Psoas muscle (tissue), 8 donors: ENCODE results near the gene CCDC180. TPM values are rescaled to one million over a fixed set of nuclear protein-coding genes. Genes with fewer than 3 reads are reported as not detected.

Source experiments
- ATAC-seq, 4 donors: fragments of 200-7000 bp; cut with Tn5 transposase; one replicate each; pipeline ENCODE4 v1.9.1; 2020; ENCODE audit warnings: moderate library complexity in 3 of 4, mild to moderate bottlenecking in 2 of 4
- DNase-seq, 2 donors: peaks; one replicate each; pipeline ENCODE4 v3.0.0-alpha.2; 2020
- H3K27ac ChIP-seq: fragments of 200-600 bp; one replicate; pipeline ENCODE4 v1.8.0; 2022
- H3K27me3 ChIP-seq, 3 donors: fragments of 200-600 bp in 1 of 3; one replicate each; pipeline versions ENCODE4 v1.6.1 to v1.8.0; 2013 to 2022; ENCODE audit warnings: low read length in 2 of 3, mild to moderate bottlenecking in 2 of 3, moderate library complexity in 1 of 3; ENCODE audit not compliant: insufficient read depth in 3 of 3
- H3K36me3 ChIP-seq, 2 donors: fragments of 200-600 bp in 1 of 2; one replicate each; pipeline versions ENCODE4 v1.6.1 to v1.8.0; 2013 to 2022; ENCODE audit warnings: low read depth in 1 of 2, mild to moderate bottlenecking in 1 of 2, moderate library complexity in 1 of 2; ENCODE audit not compliant: insufficient read depth in 1 of 2
- H3K4me1 ChIP-seq: fragments of 200-600 bp; one replicate; pipeline ENCODE4 v1.8.0; 2022
- H3K4me3 ChIP-seq: fragments of 200-600 bp; one replicate; pipeline ENCODE4 v1.8.0; 2022; ENCODE audit warnings: mild to moderate bottlenecking
- H3K9me3 ChIP-seq: fragments of 200-600 bp; one replicate; pipeline ENCODE4 v1.8.0; 2022
- WGBS, 3 donors: extraction: QIAGEN DNeasy Blood & Tissue Kit; methylation state at CpG; one replicate each; pipeline versions ENCODE4 v1.1.6 to v1.1.7; 2013; 5-methylcytosine and 5-hydroxymethylcytosine counted together
- intact Hi-C, 2 donors: fragments of 100-400 bp; cut with DNase I; formaldehyde crosslinking; loops; one replicate each; pipeline versions ENCODE4 v1.11.0 to v1.14.2; 2022
- polyA plus RNA-seq, 3 donors: library from polyadenylated mRNA; stranded (reverse); fragments of 200-250 nt; gene quantifications; one replicate each; pipeline ENCODE4 v1.2.3, GENCODE V29; 2013
- total RNA-seq, 4 donors: library from RNA; stranded (reverse); fragmentation: NEBNext Ultra II Directional in 2 of 4; extraction: Animal tissue kit (Norgen Biotek cat#: 25700) in 2 of 4; gene quantifications; one replicate each; pipeline versions ENCODE4 v1.2.1 to v1.2.4, GENCODE V29; 2021 to 2023
- TF ChIP-seq, protein P1 (sequence below): fragments of 200-600 bp; IDR thresholded peaks from one replicate; pipeline ENCODE4 v1.8.0; 2022; ENCODE audit warnings: antibody characterized with exemption
- donor health status: healthy with polysubstance abuse.
- donor health status: DM: no; HTN: no; CAD: no; lungs with moderate emphysema.
- donor health status: Bipolar disorder and iron deficiency.
- donor health status: healthy.
- donor health status: DM: yes; HTN: yes; CAD: no.
- donor health status: DM: no; HTN: no; CAD: no.
- donor health status: DM: no; HTN: no; CAD: no.
- donor health status: DM: yes; HTN: yes; CAD: no.

The CCDC180 gene
- total and polyA plus RNA-seq, 7 donors: 0.55 to 1.6 (median 0.71) TPM

GRCh38 chr9:97348871-97349270 lies 41.4 kb downstream of the CCDC180 start:
- H3K9me3 ChIP-seq: no peaks in the 10 kb centered on the region
- intact Hi-C loops: no loop called here
- DNase-seq (no peak), ATAC-seq (no peak)
- TF ChIP-seq, protein P1, sequence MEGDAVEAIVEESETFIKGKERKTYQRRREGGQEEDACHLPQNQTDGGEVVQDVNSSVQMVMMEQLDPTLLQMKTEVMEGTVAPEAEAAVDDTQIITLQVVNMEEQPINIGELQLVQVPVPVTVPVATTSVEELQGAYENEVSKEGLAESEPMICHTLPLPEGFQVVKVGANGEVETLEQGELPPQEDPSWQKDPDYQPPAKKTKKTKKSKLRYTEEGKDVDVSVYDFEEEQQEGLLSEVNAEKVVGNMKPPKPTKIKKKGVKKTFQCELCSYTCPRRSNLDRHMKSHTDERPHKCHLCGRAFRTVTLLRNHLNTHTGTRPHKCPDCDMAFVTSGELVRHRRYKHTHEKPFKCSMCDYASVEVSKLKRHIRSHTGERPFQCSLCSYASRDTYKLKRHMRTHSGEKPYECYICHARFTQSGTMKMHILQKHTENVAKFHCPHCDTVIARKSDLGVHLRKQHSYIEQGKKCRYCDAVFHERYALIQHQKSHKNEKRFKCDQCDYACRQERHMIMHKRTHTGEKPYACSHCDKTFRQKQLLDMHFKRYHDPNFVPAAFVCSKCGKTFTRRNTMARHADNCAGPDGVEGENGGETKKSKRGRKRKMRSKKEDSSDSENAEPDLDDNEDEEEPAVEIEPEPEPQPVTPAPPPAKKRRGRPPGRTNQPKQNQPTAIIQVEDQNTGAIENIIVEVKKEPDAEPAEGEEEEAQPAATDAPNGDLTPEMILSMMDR: no peak
- no peak overlapping the region for H3K4me3 ChIP-seq
- no peaks in the 10 kb centered on the region for H3K36me3 ChIP-seq
- no peaks in the 10 kb centered on the region for H3K27me3 ChIP-seq
- no peak overlapping the region for H3K27ac ChIP-seq
- no peaks in the 10 kb centered on the region for H3K4me1 ChIP-seq
- WGBS, 3 donors: 58 to 65% (median 62%) methylated on average over 10 of the region's 10 CpGs

GRCh38 chr9:97349400-97349799 lies 41.9 kb downstream of the CCDC180 start:
- Histone ChIP-seq H3K27ac (no peak overlapping the region), H3K36me3 (peaks cover 0 to 1% of the 10 kb centered on the region in 2 donors)
- 96 to 100% (median 98%) methylated on average over 1 of the region's 1 CpG for WGBS, 3 donors

DNA sequence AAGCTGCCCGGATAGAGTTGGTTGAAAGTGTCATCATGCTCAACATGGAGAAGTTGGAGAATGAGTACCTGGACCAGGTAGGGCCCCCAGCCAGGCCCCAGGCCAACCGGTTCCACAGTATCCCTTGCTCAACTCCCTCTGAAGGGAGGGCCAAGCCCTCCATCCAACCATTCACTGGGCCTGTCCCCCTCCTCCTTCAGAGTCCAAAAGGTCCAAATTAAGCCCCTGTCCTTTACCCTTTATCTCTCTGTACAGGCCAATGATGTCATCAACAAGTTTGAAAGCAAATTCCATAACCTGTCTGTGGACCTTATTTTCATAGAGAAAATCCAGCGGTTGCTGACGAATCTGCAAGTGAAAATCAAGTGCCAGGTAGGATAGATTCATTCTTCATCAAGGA lies 47.2 kb downstream of the CCDC180 start:
- Histone ChIP-seq H3K9me3 (no peaks in the 10 kb centered on the region), H3K4me1 (no peaks in the 10 kb centered on the region), H3K27me3 (no peaks in the 10 kb centered on the region), H3K36me3 (peaks cover 0 to 13% of the 10 kb centered on the region in 2 donors), H3K4me3 (no peak overlapping the region), H3K27ac (no peak overlapping the region)
- intact Hi-C loops: no loop called here
- WGBS, 3 donors: 93 to 95% (median 94%) methylated on average over 4 of the region's 4 CpGs
- no peak for ATAC-seq
- DNase-seq: no peak
- TF ChIP-seq, protein P1: no peak

More at GRCh38 chr9:97349400-97349799, 41.9 kb downstream of the CCDC180 start:
- no peak overlapping the region for H3K4me3 ChIP-seq
- ATAC-seq (no peak), DNase-seq (no peak)
- intact Hi-C loops: no loop called here
- no peaks in the 10 kb centered on the region for H3K4me1 ChIP-seq
- H3K9me3 ChIP-seq: no peaks in the 10 kb centered on the region
- TF ChIP-seq, protein P1: no peak
- H3K27me3 ChIP-seq: no peaks in the 10 kb centered on the region

DNA sequence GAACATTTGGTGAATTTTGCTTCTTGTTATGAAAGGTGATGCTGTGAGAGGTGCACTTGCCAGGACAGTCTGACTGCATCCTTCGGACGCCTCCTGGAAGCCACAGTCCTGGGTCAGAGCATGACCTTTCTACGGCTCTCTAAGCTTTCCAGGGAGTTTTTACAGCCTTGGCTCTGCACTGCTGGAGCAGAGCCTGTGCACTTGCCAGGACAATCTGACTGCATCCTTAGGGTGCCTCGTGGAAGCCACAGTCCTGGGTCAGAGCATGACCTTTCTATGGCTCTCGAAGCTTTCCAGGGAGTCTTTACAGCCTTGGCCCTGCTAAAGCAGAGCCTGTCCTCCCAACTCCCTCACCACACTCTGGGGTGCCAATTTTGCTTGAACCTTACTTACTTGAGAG lies 49.6 kb downstream of the CCDC180 start:
- no peak for ATAC-seq
- no peak overlapping the region for H3K4me3 ChIP-seq
- no peak overlapping the region for H3K27ac ChIP-seq
- intact Hi-C loops: no loop called here
- peaks cover 0 to 13% of the 10 kb centered on the region in 2 donors for H3K36me3 ChIP-seq
- H3K9me3 ChIP-seq: no peaks in the 10 kb centered on the region
- DNase-seq: no peak
- TF ChIP-seq, protein P1: no peak
- 25 to 48% (median 31%) methylated on average over 5 of the region's 5 CpGs for WGBS, 3 donors
- no peaks in the 10 kb centered on the region for H3K4me1 ChIP-seq
- no peaks in the 10 kb centered on the region for H3K27me3 ChIP-seq

Other genes starting within 250 kb of the CCDC180 start
- gene TDRD7, start 104.4 kb downstream of the CCDC180 start, total RNA-seq: 1 to 10 TPM; 3.3 to 7.0 (median 5.0) TPM
- 1 to 10 TPM; 2.3 to 9.9 (median 3.5) TPM for gene TDRD7, start 104.4 kb downstream of the CCDC180 start, polyA plus RNA-seq
- 100 to 1,000 TPM; 138 to 209 (median 167) TPM for gene TMOD1, start 194.0 kb downstream of the CCDC180 start, total RNA-seq
- 100 to 1,000 TPM in 2 of 3 donors, 10 to 100 TPM in 1; 65.4 to 286 (median 131) TPM for gene TMOD1, start 194.0 kb downstream of the CCDC180 start, polyA plus RNA-seq